Measurements from ENCODE around the gene USPL1.

Gene USPL1

GRCh38 chr13:30708541-30708940 lies 90.8 kb downstream of the USPL1 start:
- H3K9me3 ChIP-seq (ENCODE audit: control extremely low read depth in 1 of 5, control insufficient read depth in 4 of 5, insufficient read depth in 2 of 5, low read depth in 1 of 5, low read length in 4 of 5) = no peaks in the 10 kb centered on the region
- no peak overlapping the region for H3K4me3 ChIP-seq (ENCODE audit: control insufficient read depth in 1 of 7, extremely low read depth in 1 of 7, insufficient read depth in 4 of 7, low read depth in 2 of 7, low read length in 6 of 7)
- no CpG with 5 or more reads among the region's 3 CpGs for WGBS (ENCODE audit: insufficient coverage)
- ChIA-PET CTCF (interaction anchor here (1.4 kb wide), 1 partner anchor 19 kb away, joined by 4 read pairs; no protein-coding TSS in a partner anchor), POLR2A (no interaction called here)
- no peaks in the 10 kb centered on the region for H3K27me3 ChIP-seq (replicated peaks in 2 of 5; ENCODE audit: control insufficient read depth in 4 of 5, insufficient read depth in 5 of 5, low read length in 4 of 5)
- no peaks in the 10 kb centered on the region for H3K36me3 ChIP-seq (ENCODE audit: control insufficient read depth in 4 of 4, insufficient read depth in 4 of 4, low read length in 3 of 4)
- H3K4me1 ChIP-seq (ENCODE audit: control extremely low read depth in 1 of 4, control insufficient read depth in 4 of 4, insufficient read depth in 4 of 4, low read length in 3 of 4) = peaks cover 0 to 11% (median 10%) of the 10 kb centered on the region in 4 experiments
- no peak for DNase-seq
- no peak overlapping the region for H3K27ac ChIP-seq (ENCODE audit: insufficient read depth in 1 of 2, low read depth in 1 of 2, low read length in 2 of 2, poor library complexity in 1 of 2, severe bottlenecking in 2 of 2)
